ENCODE results near the gene NCR3LG1. TPM values are rescaled to one million over a fixed set of nuclear protein-coding genes. Genes with fewer than 3 reads are reported as not detected.

The NCR3LG1 gene
- polyA plus RNA-seq, 1 of the 3 experiments (the other 2 are of a cell fraction) = 0.67 TPM

DNA sequence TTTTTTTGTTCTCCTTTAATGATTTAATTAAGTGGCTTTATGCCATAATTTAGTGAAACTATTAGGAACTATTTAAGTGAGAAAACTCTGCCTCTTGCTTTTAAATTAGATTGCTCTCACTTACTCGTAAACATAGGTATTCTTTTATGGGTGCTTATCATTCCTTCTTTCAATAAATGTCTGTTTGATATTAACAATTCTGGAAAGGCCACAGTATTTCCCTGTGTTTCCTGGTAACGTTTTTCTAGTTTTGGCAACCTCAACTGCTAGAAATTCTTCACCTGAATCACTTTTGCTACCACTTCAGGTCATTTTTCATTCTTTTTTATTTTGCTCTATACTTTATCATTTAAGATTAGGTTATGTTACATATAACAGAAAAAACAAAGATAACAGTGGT lies 19.9 kb upstream of the NCR3LG1 start:
- no peaks in the 10 kb centered on the region for H3K9me3 ChIP-seq
- ChIA-PET CTCF (no interaction called here), POLR2A (no interaction called here)
- no peak overlapping the region for H3K9ac ChIP-seq
- no peaks in the 10 kb centered on the region for H4K20me1 ChIP-seq (ENCODE audit: insufficient read depth)
- no peaks in the 10 kb centered on the region for H3K79me2 ChIP-seq (ENCODE audit: insufficient read depth)
- no peak overlapping the region for H2AFZ ChIP-seq (ENCODE audit: low read depth)
- DNase-seq = no peak
- TF ChIP-seq ELF1 (IDR thresholded peaks at IDR 0.05) (no peak), FOXM1 (IDR thresholded peaks at IDR 0.05; ENCODE audit: low read depth) (no peak), MXI1 (IDR thresholded peaks at IDR 0.05; ENCODE audit: low read depth, low read length) (no peak), SIN3A (IDR thresholded peaks at IDR 0.05; ENCODE audit: borderline replicate concordance, low read depth, low read length) (no peak), JUND (IDR thresholded peaks at IDR 0.05) (no peak), RXRA (IDR thresholded peaks at IDR 0.05; ENCODE audit: borderline replicate concordance, low read depth) (no peak), GABPA (IDR thresholded peaks at IDR 0.05; ENCODE audit: low read depth) (no peak), GATA2 (CRISPR knock-in tag; IDR thresholded peaks at IDR 0.05) (no peak), NRF1 (IDR thresholded peaks at IDR 0.05; ENCODE audit: low read depth, low read length) (no peak), RCOR1 (IDR thresholded peaks at IDR 0.05; ENCODE audit: low read length) (no peak), RFX5 (IDR thresholded peaks at IDR 0.05; ENCODE audit: low read length) (no peak), MEF2A (IDR thresholded peaks at IDR 0.05; ENCODE audit: borderline replicate concordance, low read depth) (no peak), RAD21 (IDR thresholded peaks at IDR 0.05; ENCODE audit: low read length) (no peak), TEAD4 (IDR thresholded peaks at IDR 0.05; ENCODE audit: borderline replicate concordance, insufficient read depth) (no peak), FOXJ3 (CRISPR knock-in tag; IDR thresholded peaks at IDR 0.05) (no peak), TAF1 (IDR thresholded peaks at IDR 0.05; ENCODE audit: borderline replicate concordance, low read depth, low read length) (no peak)
- TF ChIP-seq, protein P1, sequence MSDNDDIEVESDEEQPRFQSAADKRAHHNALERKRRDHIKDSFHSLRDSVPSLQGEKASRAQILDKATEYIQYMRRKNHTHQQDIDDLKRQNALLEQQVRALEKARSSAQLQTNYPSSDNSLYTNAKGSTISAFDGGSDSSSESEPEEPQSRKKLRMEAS (IDR thresholded peaks at IDR 0.05; ENCODE audit: low read depth) = no peak
- TF ChIP-seq, protein P2, sequence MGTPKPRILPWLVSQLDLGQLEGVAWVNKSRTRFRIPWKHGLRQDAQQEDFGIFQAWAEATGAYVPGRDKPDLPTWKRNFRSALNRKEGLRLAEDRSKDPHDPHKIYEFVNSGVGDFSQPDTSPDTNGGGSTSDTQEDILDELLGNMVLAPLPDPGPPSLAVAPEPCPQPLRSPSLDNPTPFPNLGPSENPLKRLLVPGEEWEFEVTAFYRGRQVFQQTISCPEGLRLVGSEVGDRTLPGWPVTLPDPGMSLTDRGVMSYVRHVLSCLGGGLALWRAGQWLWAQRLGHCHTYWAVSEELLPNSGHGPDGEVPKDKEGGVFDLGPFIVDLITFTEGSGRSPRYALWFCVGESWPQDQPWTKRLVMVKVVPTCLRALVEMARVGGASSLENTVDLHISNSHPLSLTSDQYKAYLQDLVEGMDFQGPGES (IDR thresholded peaks at IDR 0.05; ENCODE audit: low read depth, low read length) = no peak
- TF ChIP-seq, protein P3, sequence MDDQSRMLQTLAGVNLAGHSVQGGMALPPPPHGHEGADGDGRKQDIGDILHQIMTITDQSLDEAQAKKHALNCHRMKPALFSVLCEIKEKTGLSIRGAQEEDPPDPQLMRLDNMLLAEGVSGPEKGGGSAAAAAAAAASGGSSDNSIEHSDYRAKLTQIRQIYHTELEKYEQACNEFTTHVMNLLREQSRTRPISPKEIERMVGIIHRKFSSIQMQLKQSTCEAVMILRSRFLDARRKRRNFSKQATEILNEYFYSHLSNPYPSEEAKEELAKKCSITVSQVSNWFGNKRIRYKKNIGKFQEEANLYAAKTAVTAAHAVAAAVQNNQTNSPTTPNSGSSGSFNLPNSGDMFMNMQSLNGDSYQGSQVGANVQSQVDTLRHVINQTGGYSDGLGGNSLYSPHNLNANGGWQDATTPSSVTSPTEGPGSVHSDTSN (IDR thresholded peaks at IDR 0.05) = no peak
- TF ChIP-seq, protein P4, sequence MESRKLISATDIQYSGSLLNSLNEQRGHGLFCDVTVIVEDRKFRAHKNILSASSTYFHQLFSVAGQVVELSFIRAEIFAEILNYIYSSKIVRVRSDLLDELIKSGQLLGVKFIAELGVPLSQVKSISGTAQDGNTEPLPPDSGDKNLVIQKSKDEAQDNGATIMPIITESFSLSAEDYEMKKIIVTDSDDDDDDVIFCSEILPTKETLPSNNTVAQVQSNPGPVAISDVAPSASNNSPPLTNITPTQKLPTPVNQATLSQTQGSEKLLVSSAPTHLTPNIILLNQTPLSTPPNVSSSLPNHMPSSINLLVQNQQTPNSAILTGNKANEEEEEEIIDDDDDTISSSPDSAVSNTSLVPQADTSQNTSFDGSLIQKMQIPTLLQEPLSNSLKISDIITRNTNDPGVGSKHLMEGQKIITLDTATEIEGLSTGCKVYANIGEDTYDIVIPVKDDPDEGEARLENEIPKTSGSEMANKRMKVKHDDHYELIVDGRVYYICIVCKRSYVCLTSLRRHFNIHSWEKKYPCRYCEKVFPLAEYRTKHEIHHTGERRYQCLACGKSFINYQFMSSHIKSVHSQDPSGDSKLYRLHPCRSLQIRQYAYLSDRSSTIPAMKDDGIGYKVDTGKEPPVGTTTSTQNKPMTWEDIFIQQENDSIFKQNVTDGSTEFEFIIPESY (IDR thresholded peaks at IDR 0.05; ENCODE audit: borderline replicate concordance, low read depth) = no peak
- no peaks in the 10 kb centered on the region for H3K9me2 ChIP-seq
- H3K27me3 ChIP-seq (ENCODE audit: insufficient read depth) = no peaks in the 10 kb centered on the region
- H3K4me2 ChIP-seq = no peak overlapping the region
- no peak overlapping the region for H3K4me3 ChIP-seq (ENCODE audit: low read depth in 2 of 2, low read length in 1 of 2)
- H3K4me1 ChIP-seq (ENCODE audit: control insufficient read depth in 1 of 2, insufficient read depth in 2 of 2, low read depth in 1 of 2, low read length in 1 of 2) = no peaks in the 10 kb centered on the region
- H3K27ac ChIP-seq (ENCODE audit: low read depth in 2 of 2, low read length in 1 of 2) = no peak overlapping the region
- peaks cover 6 to 8% of the 10 kb centered on the region in 2 experiments for H3K36me3 ChIP-seq (replicated peaks in 1 of 2; ENCODE audit: control insufficient read depth in 1 of 2, insufficient read depth in 2 of 2, low read length in 1 of 2)
- H3F3A ChIP-seq (replicated peaks; ENCODE audit: insufficient read depth) = peaks cover 4% of the 10 kb centered on the region
- WGBS (ENCODE audit: low lambda C conversion rate) = 71% methylated on average over 2 of the region's 2 CpGs
